Panc1 (cell line): ENCODE data around the gene CAD. TPM values are rescaled to one million over a fixed set of nuclear protein-coding genes. Genes with fewer than 3 reads are reported as not detected.
A peak's percentile ranks its signal among the peaks of the same experiment; 100 is the strongest.

Experiments
- ATAC-seq: fragments of 200-7000 bp; cut with Tn5 transposase; 2 replicates; pipeline ENCODE4 v1.9.1; 2020; ENCODE audit warnings: mild to moderate bottlenecking, moderate library complexity
- BruUV-seq: library from RNA; stranded (reverse); fragments of 400-500 nt; replicated peaks from 2 replicates; lab custom pipeline; 2021; lab: Mats Ljungman, UMichigan
- CTCF ChIA-PET: fragments of 300-600 bp; sonication (Branson Sonifier 250); formaldehyde crosslinking; loops from one replicate; lab custom pipeline; 2022; ENCODE audit warnings: antibody characterized with exemption; lab: Charles Lee
- POLR2A ChIA-PET: fragments of 300-600 bp; sonication (Branson Sonifier 250); formaldehyde crosslinking; loops from one replicate; lab custom pipeline; 2022; ENCODE audit warnings: antibody characterized with exemption; lab: Charles Lee
- DNase-seq: peaks from one replicate; pipeline ENCODE4 v3.0.0-alpha.2; 2010; ENCODE audit warnings: low read depth, low spot score
- H3K27ac ChIP-seq: 2 replicates; pipeline ENCODE4 v1.5.1; 2011; ENCODE audit warnings: mild to moderate bottlenecking, low read length, inconsistent platforms
- H3K27me3 ChIP-seq: fragments of 200-500 bp; sonication (Bioruptor generic); 2 replicates; pipeline ENCODE4 v1.6.0; 2014; ENCODE audit warnings: low read length, inconsistent platforms; ENCODE audit not compliant: control insufficient read depth, insufficient read depth
- H3K36me3 ChIP-seq: fragments of 200-500 bp; sonication (Bioruptor generic); 2 replicates; pipeline ENCODE4 v1.5.1; 2014; ENCODE audit warnings: inconsistent platforms, mild to moderate bottlenecking, low read length, moderate library complexity; ENCODE audit not compliant: control insufficient read depth, insufficient read depth
- H3K4me1 ChIP-seq: 2 replicates; pipeline ENCODE4 v1.5.1; 2011; ENCODE audit warnings: inconsistent platforms, mild to moderate bottlenecking, low read length, moderate library complexity; ENCODE audit not compliant: control insufficient read depth, insufficient read depth
- H3K4me3 ChIP-seq, 2 experiments: 2 replicates each; pipeline ENCODE4 v1.5.1; 2011 to 2012; ENCODE audit warnings: low read depth in 2 of 2, low read length in 2 of 2, mild to moderate bottlenecking in 2 of 2, inconsistent platforms in 1 of 2, moderate library complexity in 1 of 2
- H3K9me3 ChIP-seq: fragments of 200-500 bp; sonication (Bioruptor generic); 2 replicates; pipeline ENCODE4 v1.5.1; 2014; ENCODE audit warnings: low read depth, mild to moderate bottlenecking, inconsistent platforms, low read length, moderate library complexity; ENCODE audit not compliant: control insufficient read depth, insufficient read depth
- CTCF ChIP-seq: fragments of 450-650 bp; IDR thresholded peaks from 2 replicates; pipeline ENCODE4 v1.5.1; 2017; ENCODE audit warnings: mild to moderate bottlenecking
- POLR2AphosphoS5 ChIP-seq: IDR thresholded peaks from 2 replicates; pipeline ENCODE4 v1.6.1; 2012; ENCODE audit warnings: mild to moderate bottlenecking, low read depth, low read length, moderate library complexity
- REST ChIP-seq, 2 experiments: IDR thresholded peaks; 2 replicates each; pipeline ENCODE4 v1.6.1; 2011 to 2012; ENCODE audit warnings: low read depth in 2 of 2, control low read depth in 1 of 2, low read length in 1 of 2, mild to moderate bottlenecking in 1 of 2, moderate library complexity in 1 of 2; ENCODE audit not compliant: insufficient read depth in 1 of 2
- SIN3A ChIP-seq: IDR thresholded peaks from 2 replicates; pipeline ENCODE4 v1.6.1; 2012; ENCODE audit warnings: low read depth, mild to moderate bottlenecking, low read length, moderate library complexity, borderline replicate concordance; ENCODE audit not compliant: insufficient read depth
- TCF7L2 ChIP-seq: IDR thresholded peaks from 2 replicates; pipeline ENCODE4 v1.6.1; 2011; ENCODE audit warnings: mild to moderate bottlenecking, low read depth, low read length, inconsistent platforms
- in situ Hi-C: cut with HindIII; loops from 2 replicates; pipeline ENCODE4 v1.10.0; 2016; ENCODE audit warnings: low sequenced_read_pairs, low pct_unique_long_range_greater_than_20kb
- intact Hi-C: fragments of 100-400 bp; cut with micrococcal nuclease; formaldehyde crosslinking; loops from one replicate; pipeline ENCODE4 v1.10.0; 2022; ENCODE audit not compliant: unreplicated experiment
- total RNA-seq: library from RNA; stranded (reverse); gene quantifications from one replicate; pipeline ENCODE4 v1.2.1, GENCODE V29; 2021; ENCODE audit not compliant: unreplicated experiment

Gene CAD
- total RNA-seq, 1 experiment from 2014 or later, result 76.7 TPM

GRCh38 chr2:27261241-27261925 is 44.2 kb downstream of the CAD start:
- Histone ChIP-seq H3K4me3 (no peak overlapping the region), H3K27me3 (peaks cover 27% of the 10 kb centered on the region), H3K4me1 (peaks cover 7% of the 10 kb centered on the region), H3K36me3 (no peaks in the 10 kb centered on the region), H3K27ac (no peak overlapping the region), H3K9me3 (no peaks in the 10 kb centered on the region)
- TF ChIP-seq SIN3A, result no peak
- TF ChIP-seq TCF7L2, result no peak
- no peak for TF ChIP-seq REST (IDR thresholded peaks at IDR 0.05; ENCODE audit: insufficient read depth in 1 of 2, low read depth in 2 of 2, low read length in 1 of 2)
- TF ChIP-seq POLR2AphosphoS5, result no peak
- no peak for TF ChIP-seq CTCF
- intact Hi-C loops, result no loop called here
- CTCF ChIA-PET, result no interaction called here
- DNase-seq (no peak), ATAC-seq (no peak)
- no TSS peak for BruUV-seq
- POLR2A ChIA-PET, result no interaction called here
- in situ Hi-C loops, result no loop called here

DNA sequence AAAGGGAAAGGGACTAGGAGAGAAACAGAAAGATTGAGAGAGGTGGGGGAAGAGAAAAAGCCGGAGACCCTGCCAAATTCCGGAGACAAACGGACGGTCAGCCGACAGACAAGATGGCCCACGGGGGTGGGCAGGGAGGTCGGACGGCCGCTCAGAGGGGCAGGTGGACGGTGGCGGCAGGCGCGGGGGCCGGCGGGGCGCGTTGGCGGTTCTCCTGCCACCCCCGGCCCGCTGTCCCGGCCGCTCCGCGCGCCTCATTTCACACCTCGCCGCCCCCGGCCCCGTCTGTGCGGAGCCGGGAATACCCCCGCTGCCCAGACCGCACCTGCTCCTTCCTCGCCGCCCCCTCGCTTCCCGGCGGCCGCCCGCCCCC is 44.7 kb downstream of the CAD start:
- Histone ChIP-seq H3K4me3 (peak overlapping the region in 1 of 2 experiments; percentile 43; a peak in 1 of 4 replicates), H3K27ac (no peak overlapping the region), H3K36me3 (no peaks in the 10 kb centered on the region), H3K9me3 (no peaks in the 10 kb centered on the region), H3K27me3 (peaks cover 27% of the 10 kb centered on the region), H3K4me1 (peaks cover 7% of the 10 kb centered on the region)
- no peak for TF ChIP-seq TCF7L2
- no peak for TF ChIP-seq CTCF
- TF ChIP-seq REST (IDR thresholded peaks at IDR 0.05; ENCODE audit: insufficient read depth in 1 of 2, low read depth in 2 of 2, low read length in 1 of 2), result no peak
- TF ChIP-seq SIN3A, result no peak
- no peak for TF ChIP-seq POLR2AphosphoS5
- in situ Hi-C loops (no loop called here), intact Hi-C loops (no loop called here)
- no TSS peak for BruUV-seq
- ATAC-seq (no peak), DNase-seq (no peak)
- ChIA-PET POLR2A (no interaction called here), CTCF (no interaction called here)
